K562 (cell line): Measurements from ENCODE around the gene PHKA2. TPM values are rescaled to one million over a fixed set of nuclear protein-coding genes. Genes with fewer than 3 reads are reported as not detected.

ENCODE experiments used
- ATAC-seq: fragments of 200-7000 bp; cut with Tn5 transposase; 3 replicates; pipeline ENCODE4 v1.9.1; 2020; ENCODE audit warnings: moderate library complexity
- BruUV-seq: library from RNA; stranded (reverse); fragments of 400-500 nt; replicated peaks from 2 replicates; lab custom pipeline; 2021; lab: Mats Ljungman, UMichigan
- CTCF ChIA-PET: fragments of 300-600 bp; formaldehyde crosslinking; extraction: SDS; loops from one replicate; lab custom pipeline; 2021; ENCODE audit warnings: low intra/inter-chr PET ratio; lab: Yijun Ruan, JAX
- POLR2A ChIA-PET: fragments of 300-600, 350-650 bp; sonication (Branson Sonifier 250); formaldehyde crosslinking; extraction: SDS; loops from one replicate; lab custom pipeline; 2021; ENCODE audit warnings: antibody characterized with exemption, inconsistent platforms; lab: Yijun Ruan, JAX
- DNase-seq, 4 experiments: peaks; one replicate each; pipeline versions ENCODE4 v3.0.0 to v3.0.0-alpha.2; 2011 to 2018; ENCODE audit warnings: low spot score in 3 of 4, mixed read lengths in 3 of 4; ENCODE audit errors: extremely low read depth in 1 of 4
- FAIRE-seq: peaks from 2 replicates; lab custom pipeline; 2011; peaks lifted over from hg19 to GRCh38; lab: Jason Lieb, UNC
- H2AFZ ChIP-seq: 2 replicates; pipeline ENCODE4 v1.6.0; 2011; ENCODE audit warnings: low read depth, low read length, control low read depth, inconsistent platforms
- H3K27ac ChIP-seq: fragments of 200-600 bp; 3 replicates; pipeline ENCODE4 v1.8.0; 2011; ENCODE audit warnings: low read depth, mild to moderate bottlenecking, control low read depth, inconsistent platforms, low read length, moderate library complexity, mixed read lengths; ENCODE audit errors: extremely low read depth
- H3K27me3 ChIP-seq, 2 experiments: fragments of 300-600 bp in 1 of 2; 2 replicates in 1 of 2; 3 replicates in 1 of 2; pipeline versions ENCODE4 v1.6.0 to v1.8.0; 2011; ENCODE audit warnings: inconsistent platforms in 2 of 2, low read length in 2 of 2, mild to moderate bottlenecking in 1 of 2, mixed read lengths in 1 of 2, moderate library complexity in 1 of 2; ENCODE audit not compliant: control insufficient read depth in 2 of 2, insufficient read depth in 2 of 2
- H3K36me3 ChIP-seq: fragments of 300-600 bp; 3 replicates; pipeline ENCODE4 v1.8.0; 2011; ENCODE audit warnings: mild to moderate bottlenecking, low read length, inconsistent platforms; ENCODE audit not compliant: control insufficient read depth, insufficient read depth
- H3K4me1 ChIP-seq, 2 experiments: fragments of 200-600 bp in 1 of 2; replicated peaks in 1 of 2; 2 replicates in 1 of 2; 3 replicates in 1 of 2; pipeline versions ENCODE4 v1.5.1 to v1.8.0; 2011; ENCODE audit warnings: inconsistent platforms in 2 of 2, low read length in 2 of 2, mild to moderate bottlenecking in 1 of 2, mixed read lengths in 1 of 2, moderate library complexity in 1 of 2; ENCODE audit not compliant: control insufficient read depth in 2 of 2, insufficient read depth in 2 of 2
- H3K4me2 ChIP-seq: 2 replicates; pipeline ENCODE4 v1.6.1; 2011; ENCODE audit warnings: low read length, control low read depth, inconsistent platforms, mixed read lengths; ENCODE audit not compliant: insufficient read depth
- H3K4me3 ChIP-seq: fragments of 200-600 bp; sonication (generic), shearing (Covaris generic); 2 replicates; pipeline ENCODE4 v1.5.1; 2016; ENCODE audit warnings: control low read depth, inconsistent platforms
- H3K79me2 ChIP-seq: fragments of 200-600 bp; 3 replicates; pipeline ENCODE4 v1.8.0; 2011; ENCODE audit warnings: low read length, inconsistent platforms; ENCODE audit not compliant: control insufficient read depth, insufficient read depth
- H3K9ac ChIP-seq, 2 experiments: 2 replicates each; pipeline versions ENCODE4 v1.6.0 to v1.6.1; 2011; ENCODE audit warnings: low read depth in 2 of 2, low read length in 2 of 2, control low read depth in 1 of 2, inconsistent platforms in 1 of 2, mild to moderate bottlenecking in 1 of 2, mixed read lengths in 1 of 2; ENCODE audit not compliant: insufficient read depth in 1 of 2
- H3K9me1 ChIP-seq: one replicate; pipeline ENCODE4 v1.6.0; 2011; ENCODE audit warnings: inconsistent platforms, mild to moderate bottlenecking, low read length, moderate library complexity; ENCODE audit not compliant: control insufficient read depth, insufficient read depth
- H3K9me3 ChIP-seq: replicated peaks from 2 replicates; pipeline ENCODE4 v1.5.1; 2011; ENCODE audit warnings: low read depth, low read length, inconsistent platforms; ENCODE audit not compliant: control insufficient read depth, insufficient read depth
- H4K20me1 ChIP-seq: replicated peaks from 2 replicates; pipeline ENCODE4 v1.6.1; 2011; ENCODE audit warnings: low read length, inconsistent platforms, mixed read lengths; ENCODE audit not compliant: control insufficient read depth, insufficient read depth
- CREB3L1 ChIP-seq: fragments of 450-650 bp; IDR thresholded peaks from 2 replicates; pipeline ENCODE4 v1.6.1; 2014; ENCODE audit warnings: low read depth, mild to moderate bottlenecking, moderate library complexity, borderline replicate concordance
- ZNF384 ChIP-seq: IDR thresholded peaks from 2 replicates; pipeline ENCODE4 v1.6.1; 2012; ENCODE audit warnings: low read depth, low read length, improper control_type of control experiment
- WGBS: fragments of 100-300 bp; shearing (Covaris generic); methylation state at CpG from one replicate; pipeline ENCODE4 v1.1.6; 2016; ENCODE audit warnings: low coverage, mixed read lengths; ENCODE audit not compliant: insufficient coverage; ENCODE audit errors: missing lambda C conversion rate; 5-methylcytosine and 5-hydroxymethylcytosine counted together
- in situ Hi-C: fragments of 300-500 bp; cut with MboI; formaldehyde crosslinking; loops from 4 replicates; pipeline ENCODE4 v1.15.0; 2018; ENCODE audit warnings: inconsistent platforms, mixed read lengths
- intact Hi-C: fragments of 100-400 bp; cut with micrococcal nuclease; formaldehyde crosslinking; loops from 2 replicates; pipeline ENCODE4 v1.14.2; 2022
- polyA plus RNA-seq, 8 experiments: library from polyadenylated mRNA; depleted of rRNA in 4 of 8; stranded (reverse) in 5 of 8; unstranded in 3 of 8; fragments of >200 nt; fragmentation: Nextera tagmentation in 2 of 8; fragmentation: Illumina TruSeq in 1 of 8; extraction: Ambion mirVana in 2 of 8; extraction: Trizol in 1 of 8; gene quantifications; 2 replicates each; pipeline versions ENCODE4 v1.2.1 to v1.2.3, GENCODE V29; 2011 to 2014; ENCODE audit warnings: inconsistent platforms in 1 of 8, missing spikeins in 1 of 8
- total RNA-seq, 7 experiments: library from RNA; depleted of rRNA in 6 of 7; stranded (reverse); fragments of >200 nt in 6 of 7; fragmentation: Illumina TruSeq in 2 of 7; extraction: Trizol in 2 of 7; gene quantifications; 2 replicates each; pipeline versions ENCODE4 v1.2.1 to v1.2.3, GENCODE V29; 2011 to 2021; ENCODE audit warnings: low replicate concordance in 1 of 7

PHKA2 gene
- total and polyA plus RNA-seq, 9 of the 15 experiments (the other 6 are each of a cell fraction or from before 2014, with no cell fraction given), result 2.8 to 33.1 (median 20.3) TPM

GRCh38 chrX:18887825-18888212 lies 96.1 kb downstream of the PHKA2 start:
- no peak for FAIRE-seq
- no peak overlapping the region for H3K9ac ChIP-seq
- intact Hi-C loops, result no loop called here
- TF ChIP-seq CREB3L1, result no peak
- no peak for TF ChIP-seq ZNF384
- TF ChIP-seq, all 486 proteins: peak for 0
- ChIA-PET CTCF (no interaction called here), POLR2A (interaction anchor here (0.9 kb wide), 1 partner anchor 15 kb away, joined by 5 read pairs; no protein-coding TSS in a partner anchor)
- DNase-seq (no peak), ATAC-seq (no peak)
- Histone ChIP-seq H3K27me3 (no peaks in the 10 kb centered on the region; a peak in 2 of 5 replicates), H3K4me2 (no peak overlapping the region), H2AFZ (no peak overlapping the region), H4K20me1 (no peaks in the 10 kb centered on the region), H3K36me3 (no peaks in the 10 kb centered on the region), H3K9me1 (no peaks in the 10 kb centered on the region), H3K27ac (no peak overlapping the region), H3K4me1 (peaks cover 5 to 19% of the 10 kb centered on the region in 2 experiments; a peak in 3 of 5 replicates), H3K4me3 (no peak overlapping the region), H3K79me2 (no peaks in the 10 kb centered on the region), H3K9me3 (no peaks in the 10 kb centered on the region)
- 27% methylated on average over 4 of the region's 6 CpGs for WGBS
- BruUV-seq, result no TSS peak
- in situ Hi-C loops, result no loop called here
